Suppressor macrophage treated with lipopolysaccharide for 4 hours (primary cell): ENCODE measurements around the gene C11orf65.

Experiments used
- DNase-seq: peaks from one replicate; pipeline ENCODE4 v3.0.0-alpha.2; 2020

C11orf65 gene

DNA sequence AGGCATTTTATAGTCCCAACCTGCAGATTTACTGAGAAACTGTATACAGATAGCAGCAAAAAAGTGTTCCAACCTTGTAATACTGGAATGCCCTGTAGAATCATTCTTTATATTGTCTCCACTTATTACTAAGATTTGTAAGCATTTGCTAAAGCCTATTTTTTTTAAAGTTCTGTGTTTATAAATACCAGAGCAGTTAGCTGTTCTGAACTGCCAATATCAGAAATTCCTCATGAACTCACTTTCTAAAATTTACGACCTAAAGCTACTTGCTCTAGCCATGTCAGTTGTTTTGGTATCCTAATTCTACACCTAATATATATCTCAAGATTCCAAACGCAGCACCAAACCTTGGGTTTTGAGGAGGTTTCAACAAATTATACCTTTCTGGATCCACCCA, 103.2 kb downstream of the C11orf65 start:
- DNase-seq = no peak

DNA sequence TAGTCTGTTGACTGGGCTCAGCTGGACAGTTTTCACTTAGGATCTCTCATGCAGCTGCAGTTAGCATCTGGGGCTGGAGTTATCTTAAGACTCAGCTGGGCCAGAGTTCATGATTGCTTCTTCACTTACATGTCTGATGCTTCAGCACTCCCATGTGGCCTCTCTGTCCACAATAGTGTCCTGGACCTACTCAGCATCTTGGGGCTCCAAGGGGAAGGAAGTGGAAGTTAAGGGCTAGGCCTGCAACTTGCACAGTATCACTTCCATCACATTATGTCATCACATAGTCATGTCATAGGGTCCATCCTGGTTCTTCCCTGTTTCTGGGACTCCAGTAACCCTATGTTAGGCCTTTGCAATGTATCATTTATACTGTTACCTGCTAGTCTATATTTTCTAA, 115.9 kb downstream of the C11orf65 start:
- DNase-seq = peak; percentile 34

DNA sequence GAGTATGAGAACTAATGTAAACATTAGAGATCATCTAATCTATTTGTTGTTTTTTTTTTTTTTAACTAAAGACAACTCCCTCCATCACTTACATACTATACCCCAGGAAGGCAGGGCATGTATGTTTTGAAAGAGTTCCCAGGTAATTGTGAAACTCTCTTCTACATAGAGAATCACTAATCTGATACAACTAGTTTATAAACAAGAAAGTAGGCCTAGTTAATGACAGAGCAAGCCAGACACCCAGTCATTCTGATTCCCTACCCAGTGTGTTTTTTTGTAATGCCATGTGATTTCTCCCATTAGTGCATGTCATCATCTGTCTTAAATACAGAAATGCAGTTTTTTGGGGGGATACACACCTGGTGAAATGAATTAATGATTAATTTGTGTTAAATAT, 120.9 kb downstream of the C11orf65 start:
- no peak for DNase-seq

DNA sequence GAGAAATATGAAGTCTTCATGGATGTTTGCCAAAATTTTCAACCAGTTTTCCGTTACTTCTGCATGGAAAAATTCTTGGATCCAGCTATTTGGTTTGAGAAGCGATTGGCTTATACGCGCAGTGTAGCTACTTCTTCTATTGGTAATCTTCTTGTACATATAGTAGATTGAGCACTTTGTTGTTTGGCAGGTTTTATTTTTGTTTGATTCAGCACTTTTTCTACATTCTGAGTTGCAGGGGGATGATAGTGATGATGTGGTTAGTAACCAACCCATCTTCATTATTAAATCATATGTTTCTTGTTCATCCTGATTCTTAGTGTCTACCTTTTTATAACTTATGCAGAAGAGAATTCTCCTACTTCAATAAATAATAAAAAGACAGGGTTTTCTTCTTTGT, 121.6 kb downstream of the C11orf65 start:
- no peak for DNase-seq

DNA sequence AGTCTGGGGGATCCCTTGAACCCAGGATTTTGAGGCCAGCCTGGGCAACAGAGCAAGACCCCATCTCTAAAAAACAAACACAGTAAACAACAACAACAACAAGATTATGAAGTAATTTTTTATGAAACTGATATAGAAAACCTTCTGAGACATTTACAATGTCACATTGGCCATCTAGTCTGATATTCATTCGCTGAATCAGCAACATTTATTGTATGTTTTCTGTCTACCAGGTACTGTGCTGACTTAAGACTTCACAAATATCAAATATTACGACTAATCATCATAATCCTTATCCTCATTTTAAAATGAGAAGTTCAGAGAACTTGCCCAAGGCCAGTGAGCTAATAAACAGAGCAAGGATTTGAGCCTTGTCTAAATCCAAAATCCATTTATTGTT, 123.6 kb downstream of the C11orf65 start:
- no peak for DNase-seq

DNA sequence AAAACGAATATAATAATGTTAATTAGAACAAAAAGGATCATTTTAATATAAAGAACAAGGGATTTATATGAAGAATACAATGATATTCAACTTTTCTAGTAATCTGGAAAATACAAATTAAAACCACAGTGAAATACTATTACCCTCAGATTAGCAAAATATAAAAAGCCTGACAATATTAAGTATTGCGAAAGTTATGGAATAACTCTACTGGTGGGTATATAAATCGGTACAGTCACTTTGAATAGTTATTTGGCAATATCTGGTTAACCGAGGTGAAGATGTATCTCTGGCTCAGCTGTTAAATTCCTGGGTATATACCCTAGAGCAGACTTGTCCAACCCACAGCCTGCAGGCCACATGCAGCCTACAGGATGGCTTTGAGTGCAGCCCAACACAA, 125.7 kb downstream of the C11orf65 start:
- no peak for DNase-seq

DNA sequence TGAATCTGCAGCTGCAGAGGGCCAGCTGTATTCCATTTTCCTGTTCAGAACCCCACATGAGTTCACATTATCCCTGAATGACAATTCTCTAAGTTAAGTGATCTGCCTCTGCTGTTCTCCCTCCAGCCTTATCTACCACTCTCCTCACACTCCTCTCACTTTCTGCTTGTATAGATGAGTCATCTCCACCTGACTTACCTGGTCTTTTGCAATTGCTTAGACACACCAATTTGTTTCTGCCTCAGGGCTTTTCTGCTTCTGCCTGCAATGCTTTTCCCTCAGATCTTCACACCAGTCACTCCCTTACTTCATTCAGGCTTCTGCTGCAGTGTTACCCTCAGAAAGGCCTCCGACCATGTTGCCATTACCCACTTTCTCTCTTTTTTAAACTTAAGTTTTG, 126.4 kb downstream of the C11orf65 start:
- DNase-seq = no peak

DNA sequence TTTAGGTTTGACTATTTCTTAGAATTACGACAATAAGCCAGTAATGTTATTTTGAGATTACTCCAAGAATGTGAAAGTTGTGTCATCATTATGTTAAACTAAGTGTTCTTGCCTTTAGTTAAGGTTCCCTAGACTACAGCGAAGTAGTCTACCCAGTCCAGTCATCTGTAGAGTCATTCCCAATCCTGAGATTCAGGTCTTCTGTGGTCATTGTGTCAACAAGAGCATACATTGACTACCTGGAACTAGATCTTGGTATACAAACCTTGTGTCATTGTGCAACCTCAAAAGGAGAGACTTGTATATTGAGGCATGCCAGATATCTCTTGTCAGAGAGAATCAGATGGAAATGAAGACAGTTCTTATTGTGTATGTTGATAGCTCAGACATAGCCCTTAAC, 128.6 kb downstream of the C11orf65 start:
- DNase-seq = no peak

DNA sequence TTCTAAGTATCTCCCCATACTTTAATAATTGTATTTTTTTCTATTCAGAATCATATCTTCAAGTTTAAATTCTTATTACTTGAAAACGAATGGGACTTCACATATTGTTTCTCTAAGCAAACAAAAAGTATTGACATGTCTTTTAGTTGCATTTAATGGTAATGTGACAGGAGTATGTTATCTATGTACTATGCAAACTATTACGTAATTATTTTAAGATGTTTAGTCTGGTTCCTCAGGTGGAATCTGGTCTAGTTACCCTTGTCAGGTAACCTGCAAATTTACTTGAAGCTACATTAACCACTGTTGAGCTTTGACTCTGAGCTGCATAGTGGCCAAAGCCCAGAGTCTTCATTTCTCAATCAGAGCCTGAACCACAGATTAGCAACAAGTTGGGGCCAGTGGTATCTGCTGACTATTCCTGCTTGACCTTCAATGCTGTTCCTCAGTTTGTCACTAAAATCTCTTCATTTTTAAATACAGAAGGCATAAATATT, 133.9 kb downstream of the C11orf65 start:
- no peak for DNase-seq
